Measurements from ENCODE around the gene GNAZ. TPM values are rescaled to one million over a fixed set of nuclear protein-coding genes. Genes with fewer than 3 reads are reported as not detected.
A peak's percentile ranks its signal among the peaks of the same experiment; 100 is the strongest.

GNAZ gene
- total and polyA plus RNA-seq, 2 experiments from 2014 or later = 0.24 to 0.65 TPM

DNA sequence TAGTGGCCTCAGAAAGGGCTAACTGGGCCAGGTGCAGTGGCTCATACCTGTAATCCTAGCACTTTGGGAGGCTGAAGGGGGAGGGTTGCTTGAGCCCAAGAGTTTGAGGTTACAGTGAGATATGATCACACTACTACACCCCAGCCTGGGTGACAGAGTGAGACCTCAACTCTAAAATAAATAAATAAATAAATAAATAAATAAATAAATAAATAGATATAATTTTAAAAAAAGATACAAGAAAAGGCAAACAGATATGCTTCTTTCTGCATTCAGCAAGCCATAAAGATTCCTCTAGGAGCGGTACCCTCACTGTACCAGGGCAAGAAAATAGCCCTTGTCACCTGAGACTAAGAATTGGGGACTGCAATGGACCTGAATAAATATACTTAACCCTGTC is 72.8 kb downstream of the GNAZ start:
- no peak overlapping the region for H3K4me2 ChIP-seq (ENCODE audit: unreplicated experiment)
- 100% methylated on average over 1 of the region's 1 CpG for WGBS, 2 experiments (ENCODE audit: low coverage in 1 of 2, low lambda C conversion rate in 2 of 2, missing lambda C conversion rate in 2 of 2)
- in situ Hi-C loops (cut with MboI) = no loop called here

DNA sequence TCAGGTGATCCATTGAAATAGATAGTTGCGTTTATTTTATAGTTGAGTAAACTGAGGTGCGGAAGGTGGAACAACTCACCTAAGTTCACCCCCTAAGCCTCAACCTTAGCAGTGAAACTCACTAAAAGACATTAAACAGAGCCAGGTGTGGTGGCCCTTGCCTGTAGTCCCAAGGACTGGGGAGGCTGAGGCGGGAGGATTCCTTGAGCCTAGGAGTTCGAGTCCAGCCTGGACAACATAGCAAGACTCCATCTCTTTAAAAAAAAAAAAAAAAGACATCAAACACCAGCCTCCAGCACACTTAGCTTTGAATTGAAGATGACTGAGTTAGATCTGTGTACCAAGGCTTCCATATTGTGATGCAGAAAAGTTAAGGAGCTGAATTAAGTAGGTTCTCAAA is 74.1 kb downstream of the GNAZ start:
- H3K4me1 ChIP-seq (ENCODE audit: insufficient read depth) = peaks cover 3% of the 10 kb centered on the region; the same call in 1 of the 2 replicates
- peak overlapping the region; percentile 14 for H3K4me2 ChIP-seq (ENCODE audit: unreplicated experiment)
- no peak for TF ChIP-seq EZH2 (IDR thresholded peaks at IDR 0.05; ENCODE audit: insufficient read depth, poor library complexity, severe bottlenecking)
- no peak for TF ChIP-seq EZH2phosphoT487 (IDR thresholded peaks at IDR 0.05; ENCODE audit: insufficient read depth, low read depth)
- DNase-seq = no peak
- H3K4me3 ChIP-seq = no peak overlapping the region
- no peak overlapping the region for H3K27ac ChIP-seq
- no peaks in the 10 kb centered on the region for H4K20me1 ChIP-seq (ENCODE audit: insufficient read depth)
- H3K27me3 ChIP-seq (replicated peaks; ENCODE audit: insufficient read depth) = no peaks in the 10 kb centered on the region
- in situ Hi-C loops (cut with MboI) = no loop called here
- H3K9ac ChIP-seq = 0 out of 2 replicates have a peak overlapping the region, but pooled peaks have one; percentile 23
- H3K36me3 ChIP-seq (ENCODE audit: low read depth) = no peaks in the 10 kb centered on the region
- no peaks in the 10 kb centered on the region for H3F3A ChIP-seq (ENCODE audit: insufficient read depth)
- no peaks in the 10 kb centered on the region for H3K79me2 ChIP-seq (ENCODE audit: insufficient read depth)
- 85 to 88% methylated on average over 4 of the region's 4 CpGs for WGBS, 2 experiments (ENCODE audit: low coverage in 1 of 2, low lambda C conversion rate in 2 of 2, missing lambda C conversion rate in 2 of 2)
- H2AFZ ChIP-seq = peak overlapping the region; percentile 65
- H3K9me2 ChIP-seq (ENCODE audit: insufficient read depth) = no peaks in the 10 kb centered on the region
- H3K9me3 ChIP-seq (ENCODE audit: low read depth) = no peaks in the 10 kb centered on the region

More for the DNA sequence above, 72.8 kb downstream of the GNAZ start:
- Histone ChIP-seq H3K79me2 (ENCODE audit: insufficient read depth) (no peaks in the 10 kb centered on the region), H3K9ac (no peak overlapping the region), H2AFZ (no peak overlapping the region), H3K9me3 (ENCODE audit: low read depth) (no peaks in the 10 kb centered on the region), H3K36me3 (ENCODE audit: low read depth) (no peaks in the 10 kb centered on the region), H4K20me1 (ENCODE audit: insufficient read depth) (no peaks in the 10 kb centered on the region), H3K27me3 (replicated peaks; ENCODE audit: insufficient read depth) (no peaks in the 10 kb centered on the region), H3K27ac (no peak overlapping the region), H3K4me3 (no peak overlapping the region), H3F3A (ENCODE audit: insufficient read depth) (no peaks in the 10 kb centered on the region), H3K4me1 (ENCODE audit: insufficient read depth) (peaks cover 6% of the 10 kb centered on the region), H3K9me2 (ENCODE audit: insufficient read depth) (no peaks in the 10 kb centered on the region)
- no peak for DNase-seq
- no peak for TF ChIP-seq EZH2 (IDR thresholded peaks at IDR 0.05; ENCODE audit: insufficient read depth, poor library complexity, severe bottlenecking)
- no peak for TF ChIP-seq EZH2phosphoT487 (IDR thresholded peaks at IDR 0.05; ENCODE audit: insufficient read depth, low read depth)

DNA sequence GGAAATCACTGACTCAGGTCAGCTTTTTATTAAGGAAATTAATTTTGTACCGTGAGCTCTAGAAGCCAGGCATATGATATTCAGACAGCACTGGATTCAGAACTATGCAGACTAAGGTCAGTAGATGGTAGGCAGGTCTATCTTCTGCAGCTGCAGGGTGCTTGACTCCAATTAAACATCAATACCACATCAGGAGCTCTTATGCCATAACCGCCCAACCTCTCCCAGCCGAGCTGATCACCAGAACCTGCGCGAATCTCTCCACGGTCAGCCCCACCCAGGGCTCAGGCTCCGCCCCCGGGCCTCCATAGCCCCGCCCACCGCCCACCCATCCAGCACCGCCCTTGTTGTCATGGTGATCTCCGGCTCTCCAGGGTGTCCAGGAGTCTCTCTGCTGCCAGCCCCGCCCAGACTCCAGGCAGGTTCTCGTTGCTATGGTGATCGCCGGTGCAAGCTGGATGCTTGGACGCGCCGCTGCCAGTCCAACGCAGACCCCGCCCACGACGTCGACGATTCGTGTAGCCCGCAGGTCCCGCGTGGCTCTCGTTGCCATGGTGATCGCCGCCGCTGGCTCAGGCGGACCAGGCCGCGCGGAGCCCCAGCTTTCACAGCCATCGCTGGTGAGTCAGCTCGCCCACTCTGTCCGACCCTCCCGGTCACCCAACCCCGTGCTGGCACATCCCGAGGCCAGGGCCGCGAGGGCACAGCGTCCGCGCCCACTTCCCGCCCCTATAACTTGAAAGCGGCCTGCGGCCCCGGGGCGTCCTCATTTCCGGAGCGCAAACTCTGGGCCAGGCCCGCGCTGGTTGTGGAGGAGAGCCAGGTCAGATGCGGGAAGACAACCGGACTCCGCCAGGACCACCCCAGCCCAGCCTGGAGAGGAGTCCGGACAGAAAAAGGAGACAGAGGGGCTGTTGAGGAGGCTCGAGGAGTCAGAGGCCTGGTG is 74.9 kb downstream of the GNAZ start, which contains the start of gene RAB36:
RAB36 (plus strand) TSS at position 546 of the 946 bp plus-strand sequence. CDS start 1,140 bp downstream, outside the sequence.
- peak within 1 kb of the TSS; percentile 72 for H3K4me3 ChIP-seq
- peak within 1 kb of the TSS; percentile 86 for H3K9ac ChIP-seq
- no peaks in the 10 kb centered on the region for H3K9me3 ChIP-seq (ENCODE audit: low read depth)
- 3 to 4% methylated on average over 62 of the region's 62 CpGs for WGBS, 2 experiments (ENCODE audit: low coverage in 1 of 2, low lambda C conversion rate in 2 of 2, missing lambda C conversion rate in 2 of 2)
- H4K20me1 ChIP-seq (ENCODE audit: insufficient read depth) = no peaks in the 10 kb centered on the region
- in situ Hi-C loops (cut with MboI) = no loop called here
- H3K27ac ChIP-seq = peak within 1 kb of the TSS; percentile 47
- DNase-seq = peak; percentile 100
- H3F3A ChIP-seq (ENCODE audit: insufficient read depth) = no peaks in the 10 kb centered on the region
- no peaks in the 10 kb centered on the region for H3K9me2 ChIP-seq (ENCODE audit: insufficient read depth)
- no peaks in the 10 kb centered on the region for H3K36me3 ChIP-seq (ENCODE audit: low read depth)
- peaks cover 3% of the 10 kb centered on the region; the same call in 1 of the 2 replicates for H3K4me1 ChIP-seq (ENCODE audit: insufficient read depth)
- peak within 1 kb of the TSS; percentile 78 for H3K4me2 ChIP-seq (ENCODE audit: unreplicated experiment)
- no peak for TF ChIP-seq EZH2phosphoT487 (IDR thresholded peaks at IDR 0.05; ENCODE audit: insufficient read depth, low read depth)
- TF ChIP-seq EZH2 (IDR thresholded peaks at IDR 0.05; ENCODE audit: insufficient read depth, poor library complexity, severe bottlenecking) = no peak
- no peaks in the 10 kb centered on the region for H3K79me2 ChIP-seq (ENCODE audit: insufficient read depth)
- H3K27me3 ChIP-seq (replicated peaks; ENCODE audit: insufficient read depth) = no peaks in the 10 kb centered on the region
- H2AFZ ChIP-seq = peak within 1 kb of the TSS; percentile 89

DNA sequence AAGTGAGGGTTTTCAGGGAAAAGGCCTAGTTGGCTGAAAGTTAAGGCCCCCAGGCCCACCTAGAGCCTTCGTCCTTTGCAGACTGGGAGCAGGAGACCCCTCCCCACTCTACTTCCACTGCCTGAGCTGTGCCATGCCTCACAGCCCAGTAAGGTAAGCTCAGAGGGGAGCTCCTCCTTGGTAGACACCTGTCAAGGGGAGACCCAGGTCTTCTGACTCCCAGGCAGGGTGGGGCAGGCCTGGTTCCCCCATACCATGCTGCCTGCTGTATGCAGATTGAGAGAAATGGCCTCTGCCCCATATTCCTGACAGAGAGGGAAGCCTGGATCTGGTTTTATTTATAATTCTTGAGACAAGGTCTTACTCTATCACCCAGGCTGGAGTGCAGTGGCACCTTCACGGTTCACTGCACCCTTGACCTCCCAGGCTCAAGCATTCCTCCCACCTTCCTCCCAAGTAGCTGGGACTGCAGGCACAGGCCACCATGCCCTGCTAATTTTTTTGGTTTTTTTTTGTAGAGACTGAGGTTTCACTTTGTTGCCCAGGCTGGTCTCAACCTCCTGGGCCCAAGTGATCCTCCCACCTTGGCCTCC is 75.7 kb downstream of the GNAZ start:
- no peaks in the 10 kb centered on the region for H3K9me2 ChIP-seq (ENCODE audit: insufficient read depth)
- no peaks in the 10 kb centered on the region for H3K79me2 ChIP-seq (ENCODE audit: insufficient read depth)
- H3K36me3 ChIP-seq (ENCODE audit: low read depth) = no peaks in the 10 kb centered on the region
- TF ChIP-seq EZH2 (IDR thresholded peaks at IDR 0.05; ENCODE audit: insufficient read depth, poor library complexity, severe bottlenecking) (no peak), EZH2phosphoT487 (IDR thresholded peaks at IDR 0.05; ENCODE audit: insufficient read depth, low read depth) (no peak)
- peak overlapping the region; percentile 72 for H3K4me3 ChIP-seq
- H3K9ac ChIP-seq = peak overlapping the region; percentile 86
- H3K27me3 ChIP-seq (replicated peaks; ENCODE audit: insufficient read depth) = no peaks in the 10 kb centered on the region
- peak overlapping the region; percentile 78 for H3K4me2 ChIP-seq (ENCODE audit: unreplicated experiment)
- no peaks in the 10 kb centered on the region for H4K20me1 ChIP-seq (ENCODE audit: insufficient read depth)
- H3K27ac ChIP-seq = peak overlapping the region; percentile 47
- H3K4me1 ChIP-seq (ENCODE audit: insufficient read depth) = peaks cover 3% of the 10 kb centered on the region; the same call in 1 of the 2 replicates
- H3F3A ChIP-seq (ENCODE audit: insufficient read depth) = no peaks in the 10 kb centered on the region
- peak overlapping the region; percentile 89 for H2AFZ ChIP-seq
- in situ Hi-C loops (cut with MboI) = no loop called here
- H3K9me3 ChIP-seq (ENCODE audit: low read depth) = no peaks in the 10 kb centered on the region
- DNase-seq = no peak
- WGBS, 2 experiments (ENCODE audit: low coverage in 1 of 2, low lambda C conversion rate in 2 of 2, missing lambda C conversion rate in 2 of 2) = 56% methylated on average over 2 of the region's 2 CpGs
